CD14-positive monocyte (primary cell): ENCODE results near the gene TMEM45B. TPM values are rescaled to one million over a fixed set of nuclear protein-coding genes. Genes with fewer than 3 reads are reported as not detected.
A peak's percentile ranks its signal among the peaks of the same experiment; 100 is the strongest.
"Not testable (repeated sequence)": the region's sequence is repeated elsewhere in the genome, so short reads cannot be mapped to it uniquely, and the experiment has no call there.

ENCODE experiments used
- DNase-seq, 3 donors: peaks; one replicate each; pipeline ENCODE4 v3.0.0-alpha.2; 2011 to 2022
- H2AFZ ChIP-seq: 2 replicates; pipeline ENCODE4 v1.6.0; 2012; ENCODE audit warnings: mild to moderate bottlenecking, low read depth, low read length, inconsistent platforms; ENCODE audit not compliant: insufficient read depth, poor library complexity, severe bottlenecking
- H3K27ac ChIP-seq, 2 donors: 1 replicate in 1 of 2; 2 replicates in 1 of 2; pipeline ENCODE4 v1.5.1; 2012 to 2013; ENCODE audit warnings: low read length in 2 of 2, control low read depth in 1 of 2, inconsistent platforms in 1 of 2, low read depth in 1 of 2, mild to moderate bottlenecking in 1 of 2
- H3K27me3 ChIP-seq, 2 donors: one replicate each; pipeline versions ENCODE4 v1.6.0 to v1.6.1; 2011 to 2013; ENCODE audit warnings: low read length in 2 of 2; ENCODE audit not compliant: control insufficient read depth in 2 of 2, insufficient read depth in 2 of 2
- H3K36me3 ChIP-seq, 2 donors: replicated peaks in 1 of 2; 1 replicate in 1 of 2; 2 replicates in 1 of 2; pipeline versions ENCODE4 v1.5.1 to v1.6.1; 2012 to 2013; ENCODE audit warnings: low read length in 2 of 2, control low read depth in 1 of 2, inconsistent platforms in 1 of 2, mild to moderate bottlenecking in 1 of 2; ENCODE audit not compliant: insufficient read depth in 2 of 2, control insufficient read depth in 1 of 2
- H3K4me1 ChIP-seq, 2 donors: 1 replicate in 1 of 2; 2 replicates in 1 of 2; pipeline versions ENCODE4 v1.5.1 to v1.6.1; 2012 to 2013; ENCODE audit warnings: low read length in 2 of 2, control low read depth in 1 of 2, inconsistent platforms in 1 of 2, mild to moderate bottlenecking in 1 of 2, moderate library complexity in 1 of 2; ENCODE audit not compliant: insufficient read depth in 2 of 2, control insufficient read depth in 1 of 2
- H3K4me2 ChIP-seq: replicated peaks from 2 replicates; pipeline ENCODE3; 2012; ENCODE audit warnings: low read length, moderate library complexity, mild to moderate bottlenecking; ENCODE audit not compliant: poor library complexity, severe bottlenecking; ENCODE audit errors: extremely low read depth
- H3K4me3 ChIP-seq, 3 experiments: fragments of 200-600 bp in 1 of 3; sonication (generic) in 1 of 3; replicated peaks in 1 of 3; 1 replicate in 2 of 3; 2 replicates in 1 of 3; pipeline ENCODE4 v1.5.1; 2011 to 2013; ENCODE audit warnings: low read length in 3 of 3, mild to moderate bottlenecking in 3 of 3, control low read depth in 2 of 3, low read depth in 2 of 3, inconsistent platforms in 1 of 3, moderate library complexity in 1 of 3
- H3K79me2 ChIP-seq: 2 replicates; pipeline ENCODE4 v1.6.0; 2012; ENCODE audit warnings: mild to moderate bottlenecking, control low read depth, inconsistent platforms, low read length, moderate library complexity; ENCODE audit not compliant: insufficient read depth
- H3K9ac ChIP-seq: 2 replicates; pipeline ENCODE4 v1.6.0; 2017; ENCODE audit warnings: low read length, mild to moderate bottlenecking; ENCODE audit not compliant: insufficient read depth, poor library complexity, severe bottlenecking
- H3K9me3 ChIP-seq, 2 donors: replicated peaks in 1 of 2; 1 replicate in 1 of 2; 2 replicates in 1 of 2; pipeline versions ENCODE4 v1.5.1 to v1.6.1; 2012 to 2013; ENCODE audit warnings: low read length in 2 of 2, control low read depth in 1 of 2; ENCODE audit not compliant: control insufficient read depth in 1 of 2, insufficient read depth in 1 of 2
- H4K20me1 ChIP-seq: 2 replicates; pipeline ENCODE4 v1.6.0; 2012; ENCODE audit warnings: mild to moderate bottlenecking, low read length, control low read depth, moderate library complexity; ENCODE audit not compliant: insufficient read depth
- H3K27ac Mint-ChIP-seq, 7 donors: one replicate each; pipeline ENCODE4 v1.8.0; 2020; ENCODE audit warnings: mild to moderate bottlenecking in 7 of 7, mixed read lengths in 7 of 7, moderate library complexity in 6 of 7, inconsistent platforms in 2 of 7
- H3K27me3 Mint-ChIP-seq, 3 donors: one replicate each; pipeline ENCODE4 v1.8.0; 2021 to 2022; ENCODE audit warnings: low read depth in 3 of 3, mild to moderate bottlenecking in 3 of 3, mixed read lengths in 3 of 3, moderate library complexity in 3 of 3, inconsistent platforms in 1 of 3
- H3K36me3 Mint-ChIP-seq, 2 donors: one replicate each; pipeline ENCODE4 v1.8.0; 2020; ENCODE audit warnings: mixed read lengths in 2 of 2, inconsistent platforms in 1 of 2, mild to moderate bottlenecking in 1 of 2
- H3K4me1 Mint-ChIP-seq: one replicate; pipeline ENCODE4 v1.8.0; 2020; ENCODE audit warnings: mild to moderate bottlenecking, mixed read lengths
- H3K4me3 Mint-ChIP-seq, 2 donors: one replicate each; pipeline ENCODE4 v1.8.0; 2020; ENCODE audit warnings: mild to moderate bottlenecking in 2 of 2, mixed read lengths in 2 of 2, moderate library complexity in 1 of 2
- H3K9me3 Mint-ChIP-seq, 7 donors: one replicate each; pipeline ENCODE4 v1.8.0; 2020 to 2022; ENCODE audit warnings: mixed read lengths in 7 of 7, mild to moderate bottlenecking in 6 of 7, moderate library complexity in 6 of 7, inconsistent platforms in 2 of 7
- WGBS: methylation state at CpG from one replicate; pipeline ENCODE4 v1.1.5; 2013; ENCODE audit warnings: missing lambda C conversion rate; ENCODE audit not compliant: insufficient coverage; 5-methylcytosine and 5-hydroxymethylcytosine counted together
- intact Hi-C, 2 donors: fragments of 100-400 bp; cut with micrococcal nuclease; formaldehyde crosslinking; loops; one replicate each; pipeline versions ENCODE4 v1.15.0 to v1.15.1; 2023
- polyA plus RNA-seq, 3 donors: library from polyadenylated mRNA; depleted of rRNA in 1 of 3; unstranded in 2 of 3; stranded (reverse) in 1 of 3; fragments of 300-500 nt in 2 of 3; fragments of >200 nt in 1 of 3; fragmentation: Illumina TruSeq in 2 of 3; gene quantifications; 1 replicate in 2 of 3; 2 replicates in 1 of 3; pipeline ENCODE4 v1.2.3, GENCODE V29; 2012 to 2021
- TF ChIP-seq, protein P1 (sequence below): fragments of 200-600 bp; IDR thresholded peaks from one replicate; pipeline ENCODE4 v1.8.0; 2022; ENCODE audit warnings: antibody characterized with exemption, mild to moderate bottlenecking

The TMEM45B gene
- polyA plus RNA-seq, 3 donors = 0.24 to 1.7 (median 0.56) TPM

DNA sequence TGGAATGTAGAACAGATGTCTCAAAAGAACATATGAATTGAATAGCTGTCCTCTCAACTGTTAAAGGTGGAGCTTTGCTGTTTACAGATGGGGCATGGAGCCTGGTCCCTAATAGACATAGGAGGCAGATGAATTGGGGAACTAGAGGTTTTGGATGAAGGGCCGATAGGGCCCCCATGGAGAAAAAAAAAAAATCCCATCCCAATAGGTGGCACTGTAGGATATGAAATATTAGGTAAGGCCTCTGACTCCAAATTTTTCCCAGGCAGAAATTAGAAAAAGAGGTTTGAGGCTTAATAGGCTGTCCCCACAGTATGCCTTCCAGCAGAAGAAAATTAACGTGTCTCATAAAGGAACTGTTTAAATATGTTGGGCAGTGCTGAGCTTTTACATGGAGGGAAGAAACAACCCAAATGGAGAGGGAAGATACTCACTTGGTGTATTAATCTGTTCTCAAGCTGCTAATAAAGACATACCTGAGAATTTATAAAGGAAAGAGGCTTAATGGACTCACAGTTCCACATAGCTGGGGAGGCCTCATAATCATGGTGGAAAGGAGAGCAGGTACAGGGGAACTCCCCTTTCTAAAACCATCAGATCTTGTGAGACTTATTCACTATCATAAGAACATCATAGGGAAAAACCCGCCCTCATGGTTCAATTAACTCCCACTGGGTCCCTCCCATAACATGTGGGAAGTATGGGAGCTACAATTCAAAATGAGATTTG lies 30.1 kb upstream of the TMEM45B start:
- intact Hi-C loops = no loop called here
- Histone ChIP-seq H3K36me3 (no peaks in the 10 kb centered on the region), H3K4me1 (peaks cover 8 to 11% of the 10 kb centered on the region in 2 donors), H3K4me3 (no peak overlapping the region), H3K27me3 (peaks cover 4 to 5% of the 10 kb centered on the region in 2 donors), H2AFZ (no peak overlapping the region), H3K27ac (no peak overlapping the region), H3K9ac (no peak overlapping the region), H3K79me2 (no peaks in the 10 kb centered on the region), H4K20me1 (no peaks in the 10 kb centered on the region), H3K4me2 (no peak overlapping the region), H3K9me3 (no peaks in the 10 kb centered on the region)
- WGBS = no CpG with 5 or more reads among the region's 3 CpGs
- Mint-ChIP-seq H3K36me3 (no peaks in the 10 kb centered on the region), H3K4me1 (peaks cover 14% of the 10 kb centered on the region), H3K9me3 (peaks cover 0 to 5% (median 0%) of the 10 kb centered on the region in 7 donors), H3K27ac (no peak overlapping the region), H3K4me3 (no peak overlapping the region), H3K27me3 (peaks cover 0 to 2% (median 0%) of the 10 kb centered on the region in 3 donors)
- peak; percentile 14 to 42 (median 38) for DNase-seq
- TF ChIP-seq, protein P1, sequence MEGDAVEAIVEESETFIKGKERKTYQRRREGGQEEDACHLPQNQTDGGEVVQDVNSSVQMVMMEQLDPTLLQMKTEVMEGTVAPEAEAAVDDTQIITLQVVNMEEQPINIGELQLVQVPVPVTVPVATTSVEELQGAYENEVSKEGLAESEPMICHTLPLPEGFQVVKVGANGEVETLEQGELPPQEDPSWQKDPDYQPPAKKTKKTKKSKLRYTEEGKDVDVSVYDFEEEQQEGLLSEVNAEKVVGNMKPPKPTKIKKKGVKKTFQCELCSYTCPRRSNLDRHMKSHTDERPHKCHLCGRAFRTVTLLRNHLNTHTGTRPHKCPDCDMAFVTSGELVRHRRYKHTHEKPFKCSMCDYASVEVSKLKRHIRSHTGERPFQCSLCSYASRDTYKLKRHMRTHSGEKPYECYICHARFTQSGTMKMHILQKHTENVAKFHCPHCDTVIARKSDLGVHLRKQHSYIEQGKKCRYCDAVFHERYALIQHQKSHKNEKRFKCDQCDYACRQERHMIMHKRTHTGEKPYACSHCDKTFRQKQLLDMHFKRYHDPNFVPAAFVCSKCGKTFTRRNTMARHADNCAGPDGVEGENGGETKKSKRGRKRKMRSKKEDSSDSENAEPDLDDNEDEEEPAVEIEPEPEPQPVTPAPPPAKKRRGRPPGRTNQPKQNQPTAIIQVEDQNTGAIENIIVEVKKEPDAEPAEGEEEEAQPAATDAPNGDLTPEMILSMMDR = peak; percentile 19

DNA sequence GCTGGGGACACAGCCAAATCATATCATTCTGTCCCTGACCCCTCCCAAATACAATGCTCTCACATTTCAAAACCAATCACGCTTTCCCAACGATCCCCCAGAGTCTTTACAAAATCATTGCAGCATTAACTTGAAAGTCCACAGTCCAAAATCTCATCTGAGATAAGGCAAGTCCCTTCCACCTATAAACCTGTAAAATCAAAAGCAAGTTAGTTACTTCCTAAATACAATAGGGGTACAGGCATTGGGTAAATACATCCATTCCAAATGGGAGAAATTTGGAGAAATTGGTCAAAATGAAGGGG lies 29.6 kb upstream of the TMEM45B start:
- DNase-seq, H3K9me3 Mint-ChIP-seq, H3K36me3 ChIP-seq, H3K27ac Mint-ChIP-seq, intact Hi-C loops, H4K20me1 ChIP-seq, H3K9me3 ChIP-seq, H3K36me3 Mint-ChIP-seq, H3K79me2 ChIP-seq, H2AFZ ChIP-seq, H3K27me3 ChIP-seq, H3K4me2 ChIP-seq, H3K4me3 ChIP-seq, H3K9ac ChIP-seq, H3K27ac ChIP-seq, H3K4me3 Mint-ChIP-seq, H3K27me3 Mint-ChIP-seq: not testable (repeated sequence)
- peaks cover 19% of the 10 kb centered on the region for H3K4me1 Mint-ChIP-seq
- peaks cover 12 to 17% of the 10 kb centered on the region in 2 donors for H3K4me1 ChIP-seq
- no CpG with 5 or more reads among the region's 2 CpGs for WGBS
